Activated CD8-positive, alpha-beta memory T cell treated with anti-CD3 and anti-CD28 coated beads, Interleukin-2, amount 10 ng/mL, durations not matched to agents 7 days and 5 days (primary cell): ENCODE measurements around the gene C9orf85. TPM values are rescaled to one million over a fixed set of nuclear protein-coding genes. Genes with fewer than 3 reads are reported as not detected.
"Not testable (repeated sequence)": the region's sequence is repeated elsewhere in the genome, so short reads cannot be mapped to it uniquely, and the experiment has no call there.

Source experiments
- ATAC-seq: fragments of 150-1000 bp; cut with Tn5 transposase; one replicate; pipeline ENCODE4 v1.10.0; 2021; ENCODE audit warnings: moderate library complexity
- CTCF ChIA-PET: fragments of 350-600 bp; sonication (Branson Sonifier 250); formaldehyde crosslinking; loops from one replicate; lab custom pipeline; 2021; ENCODE audit warnings: antibody characterized with exemption; lab: Charles Lee
- DNase-seq: peaks from one replicate; pipeline ENCODE4 v3.0.0-alpha.2; 2020
- H3K27ac Mint-ChIP-seq: one replicate; pipeline ENCODE4 v1.8.0; 2021; ENCODE audit warnings: mild to moderate bottlenecking, mixed read lengths
- H3K27me3 Mint-ChIP-seq: one replicate; pipeline ENCODE4 v1.8.0; 2021; ENCODE audit warnings: mixed read lengths
- H3K36me3 Mint-ChIP-seq: one replicate; pipeline ENCODE4 v1.8.0; 2021; ENCODE audit warnings: mild to moderate bottlenecking, mixed read lengths
- H3K4me1 Mint-ChIP-seq: one replicate; pipeline ENCODE4 v1.8.0; 2021; ENCODE audit warnings: mixed read lengths
- H3K4me3 Mint-ChIP-seq: one replicate; pipeline ENCODE4 v1.8.0; 2021; ENCODE audit warnings: mild to moderate bottlenecking, moderate library complexity, mixed read lengths
- H3K9me3 Mint-ChIP-seq: one replicate; pipeline ENCODE4 v1.8.0; 2022; ENCODE audit warnings: low read depth, mixed read lengths
- total RNA-seq, 2 experiments: library from RNA; stranded (reverse); gene quantifications; one replicate each; pipeline ENCODE4 v1.2.3, GENCODE V29; 2021

Gene C9orf85
- total RNA-seq, 2 experiments from 2014 or later: 9.8 to 13.0 TPM

- ATAC-seq (no peak), DNase-seq (no peak)
- no peaks in the 10 kb centered on the region for H3K9me3 Mint-ChIP-seq
- H3K4me3 Mint-ChIP-seq: no peak overlapping the region
- peaks cover 10% of the 10 kb centered on the region for H3K36me3 Mint-ChIP-seq
- no peak overlapping the region for H3K27ac Mint-ChIP-seq
- no peaks in the 10 kb centered on the region for H3K27me3 Mint-ChIP-seq
- peaks cover 3% of the 10 kb centered on the region for H3K4me1 Mint-ChIP-seq
- CTCF ChIA-PET: interaction anchor here (0.8 kb wide), 1 partner anchor 12 kb away, joined by 3 read pairs; no protein-coding TSS in a partner anchor
Observed at GRCh38 chr9:71936066-71936465, 24.6 kb downstream of the C9orf85 start.

DNA sequence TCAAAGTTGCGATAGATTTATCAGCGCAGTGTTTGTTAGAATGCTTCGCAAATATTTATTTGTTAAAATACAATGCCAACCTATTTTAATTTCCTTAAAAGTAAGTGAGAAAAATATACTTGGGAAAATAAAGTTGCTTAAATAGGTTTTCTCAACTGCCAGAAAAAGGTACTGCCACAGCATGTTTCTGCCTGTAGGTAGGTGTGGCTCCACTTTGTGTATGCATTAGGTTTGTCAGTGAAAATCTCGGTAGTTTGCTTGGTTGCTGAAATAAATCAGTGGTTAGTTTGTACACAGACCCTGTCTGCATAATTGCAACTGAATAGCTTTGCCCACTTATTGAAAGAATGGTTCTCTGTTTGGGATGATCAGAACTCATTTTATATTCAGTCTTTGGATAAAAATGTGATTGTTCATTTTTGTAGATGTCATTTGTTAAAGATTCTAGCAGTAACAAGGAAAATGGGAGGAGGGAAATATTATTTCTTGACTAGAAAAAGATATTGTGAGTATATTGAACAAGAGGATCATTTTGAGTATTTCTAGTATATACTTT, 25.7 kb downstream of the C9orf85 start:
- no peak overlapping the region for H3K4me3 Mint-ChIP-seq
- no peaks in the 10 kb centered on the region for H3K27me3 Mint-ChIP-seq
- peaks cover 7% of the 10 kb centered on the region for H3K4me1 Mint-ChIP-seq
- H3K27ac Mint-ChIP-seq: no peak overlapping the region
- CTCF ChIA-PET: interaction anchor here (1.5 to 1.6 kb wide), 3 partner anchors 12 to 31 kb away, joined by 3 to 4 read pairs (median 3); no protein-coding TSS in a partner anchor
- ATAC-seq (no peak), DNase-seq (no peak)
- H3K36me3 Mint-ChIP-seq: peaks cover 4% of the 10 kb centered on the region
- no peaks in the 10 kb centered on the region for H3K9me3 Mint-ChIP-seq

DNA sequence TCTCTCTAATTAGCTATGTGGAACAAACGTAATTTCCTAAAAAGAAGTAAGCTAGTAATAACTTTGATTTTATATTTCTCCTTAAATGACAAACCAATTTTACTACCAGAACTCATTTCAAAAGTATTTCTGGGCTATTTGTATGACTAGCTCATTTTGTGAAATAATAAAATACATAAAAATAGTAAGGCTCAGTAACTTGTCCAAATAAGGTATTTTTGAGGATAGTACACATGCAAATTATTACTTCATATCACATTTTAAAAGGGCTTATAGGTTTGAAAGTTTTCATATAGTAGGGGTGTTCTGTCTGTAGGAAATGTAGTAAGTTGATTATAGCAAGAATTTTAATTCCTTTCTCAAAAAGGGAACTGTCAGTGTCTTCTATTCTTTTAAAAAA, 26.5 kb downstream of the C9orf85 start:
- CTCF ChIA-PET: interaction anchor here (1.5 to 1.6 kb wide), 3 partner anchors 12 to 30 kb away, joined by 3 to 4 read pairs (median 3); no protein-coding TSS in a partner anchor

GRCh38 chr9:71941060-71941568, 29.7 kb downstream of the C9orf85 start:
- Mint-ChIP-seq H3K4me3 (no peak overlapping the region), H3K36me3 (no peaks in the 10 kb centered on the region), H3K4me1 (peaks cover 7% of the 10 kb centered on the region), H3K27ac (no peak overlapping the region), H3K27me3 (no peaks in the 10 kb centered on the region), H3K9me3 (no peaks in the 10 kb centered on the region)
- ATAC-seq (no peak), DNase-seq (no peak)
- CTCF ChIA-PET: no interaction called here

More for the DNA sequence above, 26.5 kb downstream of the C9orf85 start:
- no peak overlapping the region for H3K4me3 Mint-ChIP-seq
- H3K27ac Mint-ChIP-seq: no peak overlapping the region
- DNase-seq (no peak), ATAC-seq (no peak)
- peaks cover under 1% of the 10 kb centered on the region for H3K36me3 Mint-ChIP-seq
- no peaks in the 10 kb centered on the region for H3K27me3 Mint-ChIP-seq
- peaks cover 7% of the 10 kb centered on the region for H3K4me1 Mint-ChIP-seq
- H3K9me3 Mint-ChIP-seq: no peaks in the 10 kb centered on the region

DNA sequence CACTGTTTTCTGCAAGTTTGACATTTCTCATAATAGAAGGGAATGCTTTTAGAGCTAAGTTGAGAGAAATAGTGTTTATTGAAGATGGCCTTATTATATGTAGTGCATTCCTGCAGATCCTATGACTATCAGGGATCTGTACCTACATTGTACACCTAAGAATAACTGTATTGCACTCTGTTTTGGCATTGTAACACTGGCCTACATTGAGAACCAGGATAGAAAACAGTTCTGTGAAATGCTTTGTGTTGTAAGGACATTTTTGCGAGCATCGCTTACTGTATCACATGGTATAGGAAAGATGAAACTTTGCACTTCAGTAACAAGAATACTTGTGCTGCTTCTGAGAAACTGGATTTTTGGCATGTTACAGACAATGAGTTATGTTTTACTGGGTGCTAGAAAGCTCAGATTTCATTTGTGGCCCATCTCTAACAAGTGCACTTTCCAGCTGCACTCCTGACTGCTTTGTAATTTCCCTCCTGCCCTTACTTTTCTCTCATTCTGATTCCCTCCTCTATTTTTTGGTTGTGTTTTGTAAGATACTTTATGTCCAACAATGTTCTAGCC, 30.6 kb downstream of the C9orf85 start:
- Mint-ChIP-seq H3K27ac (no peak overlapping the region), H3K4me1 (peaks cover 7% of the 10 kb centered on the region), H3K4me3 (no peak overlapping the region), H3K27me3 (no peaks in the 10 kb centered on the region), H3K36me3 (peaks cover 3% of the 10 kb centered on the region), H3K9me3 (no peaks in the 10 kb centered on the region)
- CTCF ChIA-PET: no interaction called here
- ATAC-seq (no peak), DNase-seq (no peak)

DNA sequence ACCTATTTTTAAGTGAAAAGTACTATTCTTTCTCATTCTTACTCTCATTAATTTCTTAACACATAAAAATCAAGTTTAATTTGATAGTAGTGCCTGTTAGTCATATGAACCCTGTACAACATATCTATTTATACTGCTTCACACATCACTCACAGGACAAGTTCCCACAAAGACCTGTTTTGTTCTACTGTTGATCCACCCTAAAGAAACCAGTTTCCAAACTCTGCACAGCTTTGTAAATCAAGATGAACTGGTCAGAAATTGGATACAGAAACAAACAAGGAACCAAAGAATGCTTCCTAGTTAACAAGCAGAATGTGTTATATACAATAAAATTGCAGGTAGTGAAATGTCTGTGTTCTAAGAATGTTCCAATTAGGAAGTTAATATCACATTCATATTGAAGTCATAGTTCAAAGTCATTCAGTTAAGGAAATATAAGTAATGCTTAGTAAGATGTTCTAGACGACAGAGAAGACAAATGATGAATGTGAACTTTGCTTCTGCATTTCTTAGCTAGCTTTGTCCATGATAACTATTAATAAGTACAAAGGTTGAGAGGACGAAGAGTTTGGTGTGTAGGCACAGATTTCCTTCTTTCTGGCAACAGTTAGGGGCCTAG, 33.4 kb downstream of the C9orf85 start:
- Mint-ChIP-seq H3K27me3 (no peaks in the 10 kb centered on the region), H3K4me1 (peaks cover 5% of the 10 kb centered on the region), H3K36me3 (peaks cover 18% of the 10 kb centered on the region), H3K27ac (no peak overlapping the region), H3K9me3 (no peaks in the 10 kb centered on the region), H3K4me3 (no peak overlapping the region)
- CTCF ChIA-PET: no interaction called here
- ATAC-seq (no peak), DNase-seq (no peak)

DNA sequence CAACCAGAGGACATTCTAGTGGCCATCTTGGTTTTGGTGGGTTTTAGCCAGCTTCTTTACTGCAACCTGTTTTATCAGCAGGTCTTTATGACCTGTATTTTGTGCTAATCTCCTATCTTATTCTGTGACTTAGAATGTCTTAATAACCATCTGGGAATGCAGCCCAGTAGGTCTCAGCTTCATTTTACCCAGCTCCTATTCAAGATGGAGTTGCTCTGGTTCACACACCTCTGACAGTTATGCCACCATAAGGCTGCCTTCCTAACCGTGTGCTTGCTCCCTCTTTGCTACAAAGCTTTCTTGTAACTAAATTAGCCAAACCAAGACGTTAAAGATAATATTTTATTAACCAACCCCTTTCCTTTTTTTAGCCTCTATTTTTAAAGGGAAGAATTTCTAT, 43.2 kb downstream of the C9orf85 start:
- H3K36me3 Mint-ChIP-seq, H3K4me3 Mint-ChIP-seq, H3K27ac Mint-ChIP-seq, H3K27me3 Mint-ChIP-seq, CTCF ChIA-PET, DNase-seq, ATAC-seq, H3K9me3 Mint-ChIP-seq: not testable (repeated sequence)
- peaks cover 11% of the 10 kb centered on the region for H3K4me1 Mint-ChIP-seq

DNA sequence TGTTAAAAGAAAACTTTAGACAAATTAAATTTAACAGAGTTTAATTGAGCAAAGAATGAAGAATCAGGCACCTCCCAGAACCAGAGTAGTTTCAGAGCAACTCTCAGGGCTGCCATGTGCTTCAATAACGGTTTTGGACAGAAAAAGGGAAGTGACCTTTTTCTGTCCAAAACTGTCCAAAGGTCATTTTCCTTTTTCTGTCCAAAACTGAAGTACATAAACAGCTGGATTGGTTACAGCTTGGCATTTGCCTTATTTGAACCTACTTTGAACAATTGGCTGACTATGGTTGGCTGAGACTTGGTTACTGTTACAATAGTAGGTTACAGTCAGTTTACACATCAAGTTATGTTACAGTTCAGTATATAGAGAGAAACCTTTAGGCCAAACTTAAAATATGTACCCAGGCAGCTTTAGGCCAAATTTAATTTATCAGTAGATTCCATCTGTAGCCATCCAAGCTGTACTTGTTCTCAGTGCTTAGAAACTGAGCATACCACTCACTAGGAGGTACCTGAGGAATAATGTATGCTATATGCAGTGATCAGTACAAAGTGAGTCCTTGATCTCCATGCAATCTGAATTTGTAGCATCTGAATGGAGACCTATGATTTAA, 44.0 kb downstream of the C9orf85 start:
- peaks cover 3% of the 10 kb centered on the region for H3K36me3 Mint-ChIP-seq
- no peak overlapping the region for H3K4me3 Mint-ChIP-seq
- ATAC-seq (no peak), DNase-seq (no peak)
- H3K9me3 Mint-ChIP-seq: no peaks in the 10 kb centered on the region
- no peak overlapping the region for H3K27ac Mint-ChIP-seq
- no peaks in the 10 kb centered on the region for H3K27me3 Mint-ChIP-seq
- peaks cover 11% of the 10 kb centered on the region for H3K4me1 Mint-ChIP-seq
- CTCF ChIA-PET: no interaction called here

- CTCF ChIA-PET: interaction anchor here (0.7 kb wide), 1 partner anchor 77 kb away, joined by 3 read pairs; no protein-coding TSS in a partner anchor
- peaks cover 2% of the 10 kb centered on the region for H3K4me1 Mint-ChIP-seq
Observed at GRCh38 chr9:71962328-71962727, 50.9 kb downstream of the C9orf85 start.

DNA sequence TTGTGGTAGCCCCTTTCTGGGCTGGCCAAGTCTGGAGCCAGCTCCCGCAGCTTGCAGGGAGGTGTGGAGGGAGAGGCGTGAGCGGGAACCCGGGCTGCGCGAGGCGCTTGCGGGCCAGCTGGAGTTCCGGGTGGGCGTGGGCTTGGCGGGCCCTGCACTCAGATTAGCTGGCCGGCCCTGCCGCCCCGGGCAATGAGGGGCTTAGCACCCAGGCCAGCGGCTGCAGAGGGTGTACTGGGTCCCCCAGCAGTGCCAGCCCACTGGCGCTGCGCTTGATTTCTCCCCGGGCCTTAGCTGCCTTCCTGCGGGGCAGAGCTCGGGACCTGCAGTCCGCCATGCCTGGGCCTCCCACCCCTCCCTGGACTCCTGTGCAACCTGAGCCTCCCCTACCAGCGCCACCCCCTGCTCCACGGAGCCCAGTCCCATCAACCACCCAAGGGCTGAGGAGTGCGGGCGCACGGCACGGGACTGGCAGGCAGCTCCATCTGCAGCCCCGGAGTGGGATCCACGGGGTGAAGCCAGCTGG, 52.1 kb downstream of the C9orf85 start:
- DNase-seq, H3K27ac Mint-ChIP-seq, H3K9me3 Mint-ChIP-seq, H3K4me3 Mint-ChIP-seq, CTCF ChIA-PET, ATAC-seq, H3K4me1 Mint-ChIP-seq, H3K27me3 Mint-ChIP-seq: not testable (repeated sequence)
- peaks cover 42% of the 10 kb centered on the region for H3K36me3 Mint-ChIP-seq

More at GRCh38 chr9:71962328-71962727, 50.9 kb downstream of the C9orf85 start:
- H3K36me3 Mint-ChIP-seq: peaks cover 34% of the 10 kb centered on the region
- no peak for ATAC-seq
- DNase-seq: no peak
- no peaks in the 10 kb centered on the region for H3K27me3 Mint-ChIP-seq
- H3K4me3 Mint-ChIP-seq: no peak overlapping the region
- peaks cover 3% of the 10 kb centered on the region for H3K9me3 Mint-ChIP-seq
- no peak overlapping the region for H3K27ac Mint-ChIP-seq

DNA sequence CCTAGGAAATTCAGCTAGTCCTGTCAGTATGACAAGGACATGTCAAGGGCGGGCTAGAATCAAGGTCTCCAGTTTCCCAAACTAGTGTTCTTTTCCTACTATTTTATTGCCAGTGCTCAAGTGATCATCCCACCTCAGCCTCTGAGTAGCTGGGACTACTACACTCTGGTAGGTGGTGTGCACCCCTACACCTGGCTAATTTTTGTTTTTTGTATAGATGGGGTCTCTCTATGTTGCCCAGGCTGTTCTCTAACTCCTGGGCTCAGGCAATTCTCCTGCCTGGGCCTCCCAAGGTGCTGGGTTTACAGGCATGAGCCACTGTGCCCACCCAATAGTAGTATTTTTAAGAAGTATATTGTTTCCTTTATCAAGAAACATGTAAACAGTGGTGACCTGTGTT, 54.0 kb downstream of the C9orf85 start:
- ATAC-seq (no peak), DNase-seq (no peak)
- peaks cover 2% of the 10 kb centered on the region for H3K4me1 Mint-ChIP-seq
- H3K27me3 Mint-ChIP-seq: no peaks in the 10 kb centered on the region
- no peak overlapping the region for H3K4me3 Mint-ChIP-seq
- CTCF ChIA-PET: no interaction called here
- peaks cover 50% of the 10 kb centered on the region for H3K36me3 Mint-ChIP-seq
- H3K27ac Mint-ChIP-seq: no peak overlapping the region
- peaks cover 8% of the 10 kb centered on the region for H3K9me3 Mint-ChIP-seq

DNA sequence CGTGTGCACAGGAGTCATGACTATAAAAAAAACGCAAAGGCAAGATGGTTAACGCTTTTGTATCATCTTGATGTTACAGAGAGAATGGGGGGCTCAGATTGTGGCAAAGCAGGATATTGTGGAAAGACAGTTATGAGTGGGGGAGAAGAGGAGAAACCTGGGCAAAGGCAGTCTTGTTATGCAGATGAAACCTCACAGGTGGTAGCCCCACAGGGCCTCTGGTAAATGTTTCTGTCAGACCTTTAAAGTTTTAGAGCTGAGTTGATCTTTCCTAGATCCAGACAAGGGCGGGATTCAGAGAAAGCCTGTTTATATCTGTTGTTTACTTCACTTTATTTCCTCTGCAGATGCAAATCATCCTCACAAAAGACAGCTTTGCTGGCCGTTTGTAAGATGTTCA, 55.2 kb downstream of the C9orf85 start:
- CTCF ChIA-PET: no interaction called here
- DNase-seq: no peak

GRCh38 chr9:71968541-71969090, 57.2 kb downstream of the C9orf85 start:
- Mint-ChIP-seq H3K4me3 (no peak overlapping the region), H3K9me3 (peaks cover 8% of the 10 kb centered on the region), H3K36me3 (peaks cover 47% of the 10 kb centered on the region), H3K27ac (no peak overlapping the region), H3K27me3 (no peaks in the 10 kb centered on the region), H3K4me1 (peaks cover 2% of the 10 kb centered on the region)
- no peak for DNase-seq
- CTCF ChIA-PET: no interaction called here
- no peak for ATAC-seq

More for the DNA sequence above, 55.2 kb downstream of the C9orf85 start:
- ATAC-seq: no peak
- H3K36me3 Mint-ChIP-seq: peaks cover 53% of the 10 kb centered on the region
- H3K4me3 Mint-ChIP-seq: no peak overlapping the region
- peaks cover 2% of the 10 kb centered on the region for H3K4me1 Mint-ChIP-seq
- no peaks in the 10 kb centered on the region for H3K27me3 Mint-ChIP-seq
- H3K9me3 Mint-ChIP-seq: peaks cover 8% of the 10 kb centered on the region
- H3K27ac Mint-ChIP-seq: no peak overlapping the region
